ENCODE measurements around the gene HS6ST1. TPM values are rescaled to one million over a fixed set of nuclear protein-coding genes. Genes with fewer than 3 reads are reported as not detected.

The HS6ST1 gene
- total RNA-seq, 1 experiment from 2014 or later: 63.3 TPM

GRCh38 chr2:128232965-128233789, 85.5 kb downstream of the HS6ST1 start:
- peak overlapping the region; percentile 52 for H3K27ac ChIP-seq (ENCODE audit: low read depth, low read length, poor library complexity, severe bottlenecking)
- H3K27me3 ChIP-seq (replicated peaks; ENCODE audit: insufficient read depth, low read depth, low read length, poor library complexity): no peaks in the 10 kb centered on the region
- no TSS peak for BruUV-seq (replicated peaks)
- ChIA-PET CTCF (interaction anchor here (1.1 kb wide), 2 partner anchors 170 kb away, joined by 3 read pairs; no protein-coding TSS in a partner anchor), POLR2A (ENCODE audit: low non-redundant PET) (no interaction called here)
- intact Hi-C loops (cut with micrococcal nuclease; ENCODE audit: unreplicated experiment): loop anchor here (1.0 to 5.0 kb wide), 2 partner anchors 56 to 170 kb away; no protein-coding TSS in a partner anchor
- H3K36me3 ChIP-seq (ENCODE audit: insufficient read depth, low read length, poor library complexity, severe bottlenecking): no peaks in the 10 kb centered on the region
- TF ChIP-seq CTCF (conservative IDR thresholded peaks at IDR 0.05; ENCODE audit: low read depth, low read length) (peak; percentile 93), EZH2 (IDR thresholded peaks at IDR 0.05; ENCODE audit: borderline replicate concordance, low read depth, low read length, poor library complexity, severe bottlenecking) (no peak)
- H3K9me3 ChIP-seq (ENCODE audit: low read depth, low read length, poor library complexity, severe bottlenecking): no peaks in the 10 kb centered on the region
- H3K4me3 ChIP-seq (ENCODE audit: low read depth, low read length, poor library complexity, severe bottlenecking): peak overlapping the region; percentile 85
- peak; percentile 85 for DNase-seq (ENCODE audit: low spot score)
- H3K4me1 ChIP-seq (ENCODE audit: insufficient read depth, low read length, poor library complexity, severe bottlenecking): no peaks in the 10 kb centered on the region

GRCh38 chr2:128228894-128229293, 89.8 kb downstream of the HS6ST1 start:
- H3K4me3 ChIP-seq (ENCODE audit: low read depth, low read length, poor library complexity, severe bottlenecking): no peak overlapping the region
- no peaks in the 10 kb centered on the region for H3K4me1 ChIP-seq (ENCODE audit: insufficient read depth, low read length, poor library complexity, severe bottlenecking)
- no peaks in the 10 kb centered on the region for H3K9me3 ChIP-seq (ENCODE audit: low read depth, low read length, poor library complexity, severe bottlenecking)
- no peaks in the 10 kb centered on the region for H3K36me3 ChIP-seq (ENCODE audit: insufficient read depth, low read length, poor library complexity, severe bottlenecking)
- no peak overlapping the region for H3K27ac ChIP-seq (ENCODE audit: low read depth, low read length, poor library complexity, severe bottlenecking)
- TF ChIP-seq CTCF (conservative IDR thresholded peaks at IDR 0.05; ENCODE audit: low read depth, low read length) (no peak), EZH2 (IDR thresholded peaks at IDR 0.05; ENCODE audit: borderline replicate concordance, low read depth, low read length, poor library complexity, severe bottlenecking) (no peak)
- ChIA-PET CTCF (no interaction called here), POLR2A (ENCODE audit: low non-redundant PET) (no interaction called here)
- intact Hi-C loops (cut with micrococcal nuclease; ENCODE audit: unreplicated experiment): no loop called here
- DNase-seq (ENCODE audit: low spot score): peak; percentile 27
- no TSS peak for BruUV-seq (replicated peaks)
- no peaks in the 10 kb centered on the region for H3K27me3 ChIP-seq (replicated peaks; ENCODE audit: insufficient read depth, low read depth, low read length, poor library complexity)

GRCh38 chr2:128227862-128228261, 90.8 kb downstream of the HS6ST1 start:
- POLR2A ChIA-PET (ENCODE audit: low non-redundant PET): interaction anchor here (0.6 kb wide), 1 partner anchor 88 kb away, joined by 3 read pairs; no protein-coding TSS in a partner anchor
- intact Hi-C loops (cut with micrococcal nuclease; ENCODE audit: unreplicated experiment): no loop called here
- CTCF ChIA-PET: no interaction called here

More at GRCh38 chr2:128227862-128228261, 90.8 kb downstream of the HS6ST1 start:
- no peak for DNase-seq (ENCODE audit: low spot score)
- BruUV-seq (replicated peaks): no TSS peak
- H3K9me3 ChIP-seq (ENCODE audit: low read depth, low read length, poor library complexity, severe bottlenecking): no peaks in the 10 kb centered on the region
- no peaks in the 10 kb centered on the region for H3K36me3 ChIP-seq (ENCODE audit: insufficient read depth, low read length, poor library complexity, severe bottlenecking)
- no peak overlapping the region for H3K27ac ChIP-seq (ENCODE audit: low read depth, low read length, poor library complexity, severe bottlenecking)
- no peak overlapping the region for H3K4me3 ChIP-seq (ENCODE audit: low read depth, low read length, poor library complexity, severe bottlenecking)
- TF ChIP-seq CTCF (conservative IDR thresholded peaks at IDR 0.05; ENCODE audit: low read depth, low read length) (no peak), EZH2 (IDR thresholded peaks at IDR 0.05; ENCODE audit: borderline replicate concordance, low read depth, low read length, poor library complexity, severe bottlenecking) (no peak)
- no peaks in the 10 kb centered on the region for H3K27me3 ChIP-seq (replicated peaks; ENCODE audit: insufficient read depth, low read depth, low read length, poor library complexity)
- H3K4me1 ChIP-seq (ENCODE audit: insufficient read depth, low read length, poor library complexity, severe bottlenecking): no peaks in the 10 kb centered on the region

All from A673 (cell line).